Measurements from ENCODE around the gene MRPL34. TPM values are rescaled to one million over a fixed set of nuclear protein-coding genes. Genes with fewer than 3 reads are reported as not detected.
"Not testable (repeated sequence)": the region's sequence is repeated elsewhere in the genome, so short reads cannot be mapped to it uniquely, and the experiment has no call there.

The MRPL34 gene
- total RNA-seq, 1 donor from 2014 or later, result 60.2 TPM

DNA sequence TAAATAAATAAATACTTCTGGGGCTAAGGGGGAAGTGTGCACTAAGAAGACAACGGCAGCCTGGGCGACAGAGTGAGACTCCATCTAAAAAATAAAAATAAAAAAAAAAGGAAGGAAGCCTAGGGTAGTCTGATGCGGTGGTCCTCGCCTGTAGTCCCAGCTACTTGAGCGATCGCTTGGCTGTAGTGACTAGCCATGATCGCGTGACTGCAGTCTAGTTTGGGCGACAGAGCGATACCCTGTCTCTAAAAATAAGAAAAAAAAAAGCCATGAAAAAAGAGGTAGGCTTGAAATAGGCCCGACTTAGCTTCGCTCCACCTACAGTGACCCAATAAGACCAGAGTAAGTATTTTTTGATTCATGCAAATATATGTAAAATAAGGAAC lies 39.1 kb upstream of the MRPL34 start:
- peak overlapping the region; percentile 92 for H3K4me3 Mint-ChIP-seq (ENCODE audit: unreplicated experiment)
- no peaks in the 10 kb centered on the region for H3K9me3 Mint-ChIP-seq (ENCODE audit: unreplicated experiment)
- peaks cover 14% of the 10 kb centered on the region for H3K36me3 Mint-ChIP-seq (ENCODE audit: low read depth, unreplicated experiment)
- DNase-seq (ENCODE audit: low spot score), result no peak
- peak overlapping the region; percentile 89 for H3K27ac Mint-ChIP-seq (ENCODE audit: unreplicated experiment)
- TF ChIP-seq, protein P1, sequence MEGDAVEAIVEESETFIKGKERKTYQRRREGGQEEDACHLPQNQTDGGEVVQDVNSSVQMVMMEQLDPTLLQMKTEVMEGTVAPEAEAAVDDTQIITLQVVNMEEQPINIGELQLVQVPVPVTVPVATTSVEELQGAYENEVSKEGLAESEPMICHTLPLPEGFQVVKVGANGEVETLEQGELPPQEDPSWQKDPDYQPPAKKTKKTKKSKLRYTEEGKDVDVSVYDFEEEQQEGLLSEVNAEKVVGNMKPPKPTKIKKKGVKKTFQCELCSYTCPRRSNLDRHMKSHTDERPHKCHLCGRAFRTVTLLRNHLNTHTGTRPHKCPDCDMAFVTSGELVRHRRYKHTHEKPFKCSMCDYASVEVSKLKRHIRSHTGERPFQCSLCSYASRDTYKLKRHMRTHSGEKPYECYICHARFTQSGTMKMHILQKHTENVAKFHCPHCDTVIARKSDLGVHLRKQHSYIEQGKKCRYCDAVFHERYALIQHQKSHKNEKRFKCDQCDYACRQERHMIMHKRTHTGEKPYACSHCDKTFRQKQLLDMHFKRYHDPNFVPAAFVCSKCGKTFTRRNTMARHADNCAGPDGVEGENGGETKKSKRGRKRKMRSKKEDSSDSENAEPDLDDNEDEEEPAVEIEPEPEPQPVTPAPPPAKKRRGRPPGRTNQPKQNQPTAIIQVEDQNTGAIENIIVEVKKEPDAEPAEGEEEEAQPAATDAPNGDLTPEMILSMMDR (IDR thresholded peaks at IDR 0.05; ENCODE audit: unreplicated experiment), result no peak
- H3K4me1 Mint-ChIP-seq (ENCODE audit: unreplicated experiment), result peaks cover 31% of the 10 kb centered on the region
- peaks cover 17% of the 10 kb centered on the region for H3K27me3 Mint-ChIP-seq (ENCODE audit: unreplicated experiment)

DNA sequence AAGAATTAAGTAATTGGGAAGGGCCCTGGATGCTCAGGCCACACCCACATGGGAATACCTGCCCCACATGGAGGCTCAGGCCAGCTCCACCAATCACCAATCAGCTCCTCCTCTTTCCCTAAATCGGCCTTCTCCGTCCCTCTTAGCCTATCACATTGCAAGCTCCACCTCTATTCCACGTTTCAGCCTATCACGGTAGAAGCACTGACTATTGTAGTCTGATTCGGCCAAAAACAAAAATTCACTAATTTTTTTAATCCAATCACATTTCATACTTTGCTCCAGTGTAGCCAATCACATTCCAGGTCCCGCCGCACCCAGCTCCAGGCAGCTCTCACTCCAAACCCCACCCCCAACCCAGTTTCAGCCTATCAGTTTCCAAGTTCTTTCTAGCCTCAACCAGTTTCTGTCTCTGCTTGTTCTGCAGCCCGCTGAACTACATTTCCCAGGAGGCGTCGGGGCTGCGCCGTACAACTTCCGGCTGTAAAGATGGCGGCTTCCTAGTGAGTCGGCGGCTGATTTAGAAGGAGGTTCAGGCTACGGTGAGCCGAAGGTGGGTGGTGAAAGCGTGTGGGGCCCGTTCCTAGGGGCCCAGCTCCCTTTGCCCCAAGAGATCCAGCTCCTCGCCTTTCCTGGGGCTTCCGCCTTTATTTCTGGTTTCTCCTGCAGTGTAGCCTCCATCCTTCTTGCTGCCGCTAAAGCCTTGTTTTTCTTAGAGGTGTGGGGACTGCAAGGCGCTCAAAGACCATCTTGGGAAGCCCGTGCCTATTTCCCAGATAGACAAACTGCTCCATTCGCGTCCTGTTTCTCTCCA lies 38.5 kb upstream of the MRPL34 start, which contains the start of gene BABAM1:
Gene BABAM1 (plus strand): TSS at position 469 of the 814 bp plus-strand sequence. CDS start 1,364 bp downstream, outside the sequence.
- peak; percentile 91 for DNase-seq (ENCODE audit: low spot score)
- peak within 1 kb of the TSS; percentile 89 for H3K27ac Mint-ChIP-seq (ENCODE audit: unreplicated experiment)
- H3K9me3 Mint-ChIP-seq (ENCODE audit: unreplicated experiment), result no peaks in the 10 kb centered on the region
- peaks cover 17% of the 10 kb centered on the region for H3K27me3 Mint-ChIP-seq (ENCODE audit: unreplicated experiment)
- peak within 1 kb of the TSS; percentile 92 for H3K4me3 Mint-ChIP-seq (ENCODE audit: unreplicated experiment)
- TF ChIP-seq, protein P1 (IDR thresholded peaks at IDR 0.05; ENCODE audit: unreplicated experiment), result no peak
- peaks cover 14% of the 10 kb centered on the region for H3K36me3 Mint-ChIP-seq (ENCODE audit: low read depth, unreplicated experiment)
- H3K4me1 Mint-ChIP-seq (ENCODE audit: unreplicated experiment), result peaks cover 30% of the 10 kb centered on the region

DNA sequence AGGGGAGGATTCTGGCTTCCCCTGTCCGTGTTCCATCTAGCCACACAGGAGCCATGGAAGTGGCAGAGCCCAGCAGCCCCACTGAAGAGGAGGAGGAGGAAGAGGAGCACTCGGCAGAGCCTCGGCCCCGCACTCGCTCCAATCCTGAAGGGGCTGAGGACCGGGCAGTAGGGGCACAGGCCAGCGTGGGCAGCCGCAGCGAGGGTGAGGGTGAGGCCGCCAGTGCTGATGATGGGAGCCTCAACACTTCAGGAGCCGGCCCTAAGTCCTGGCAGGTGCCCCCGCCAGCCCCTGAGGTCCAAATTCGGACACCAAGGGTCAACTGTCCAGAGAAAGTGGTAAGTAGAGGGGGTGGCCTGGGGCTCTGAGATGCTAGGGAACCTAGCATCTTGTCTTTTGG lies 36.9 kb upstream of the MRPL34 start:
- peaks cover 11% of the 10 kb centered on the region for H3K27me3 Mint-ChIP-seq (ENCODE audit: unreplicated experiment)
- H3K4me3 Mint-ChIP-seq (ENCODE audit: unreplicated experiment), result peak overlapping the region; percentile 92
- H3K27ac Mint-ChIP-seq (ENCODE audit: unreplicated experiment), result no peak overlapping the region
- no peak for DNase-seq (ENCODE audit: low spot score)
- TF ChIP-seq, protein P1 (IDR thresholded peaks at IDR 0.05; ENCODE audit: unreplicated experiment), result no peak
- H3K9me3 Mint-ChIP-seq (ENCODE audit: unreplicated experiment), result no peaks in the 10 kb centered on the region
- peaks cover 17% of the 10 kb centered on the region for H3K4me1 Mint-ChIP-seq (ENCODE audit: unreplicated experiment)
- peaks cover 14% of the 10 kb centered on the region for H3K36me3 Mint-ChIP-seq (ENCODE audit: low read depth, unreplicated experiment)

DNA sequence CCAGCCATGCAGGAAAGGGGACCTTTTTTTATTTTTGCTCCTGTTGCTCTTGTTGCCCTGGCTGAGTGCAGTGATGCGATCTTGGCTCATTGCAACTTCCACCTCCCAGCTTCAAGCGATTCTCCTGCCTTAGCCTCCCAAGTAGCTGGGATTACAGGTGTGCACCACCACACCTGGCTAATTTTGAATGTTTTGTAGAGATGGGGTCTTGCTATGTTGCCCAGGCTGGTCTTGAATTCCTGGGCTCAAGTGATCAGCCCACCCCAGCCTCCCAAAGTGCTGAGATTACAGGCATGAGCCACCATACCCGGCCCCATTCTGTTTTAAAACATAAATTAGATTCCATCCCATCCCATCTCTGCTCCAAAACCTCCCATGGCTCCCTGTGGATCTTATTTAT lies 30.8 kb upstream of the MRPL34 start:
- peaks cover 36% of the 10 kb centered on the region for H3K36me3 Mint-ChIP-seq (ENCODE audit: low read depth, unreplicated experiment)
- not testable (repeated sequence) for H3K4me1 Mint-ChIP-seq (ENCODE audit: unreplicated experiment); H3K27ac Mint-ChIP-seq (ENCODE audit: unreplicated experiment); H3K27me3 Mint-ChIP-seq (ENCODE audit: unreplicated experiment); H3K4me3 Mint-ChIP-seq (ENCODE audit: unreplicated experiment); H3K9me3 Mint-ChIP-seq (ENCODE audit: unreplicated experiment); DNase-seq (ENCODE audit: low spot score)

DNA sequence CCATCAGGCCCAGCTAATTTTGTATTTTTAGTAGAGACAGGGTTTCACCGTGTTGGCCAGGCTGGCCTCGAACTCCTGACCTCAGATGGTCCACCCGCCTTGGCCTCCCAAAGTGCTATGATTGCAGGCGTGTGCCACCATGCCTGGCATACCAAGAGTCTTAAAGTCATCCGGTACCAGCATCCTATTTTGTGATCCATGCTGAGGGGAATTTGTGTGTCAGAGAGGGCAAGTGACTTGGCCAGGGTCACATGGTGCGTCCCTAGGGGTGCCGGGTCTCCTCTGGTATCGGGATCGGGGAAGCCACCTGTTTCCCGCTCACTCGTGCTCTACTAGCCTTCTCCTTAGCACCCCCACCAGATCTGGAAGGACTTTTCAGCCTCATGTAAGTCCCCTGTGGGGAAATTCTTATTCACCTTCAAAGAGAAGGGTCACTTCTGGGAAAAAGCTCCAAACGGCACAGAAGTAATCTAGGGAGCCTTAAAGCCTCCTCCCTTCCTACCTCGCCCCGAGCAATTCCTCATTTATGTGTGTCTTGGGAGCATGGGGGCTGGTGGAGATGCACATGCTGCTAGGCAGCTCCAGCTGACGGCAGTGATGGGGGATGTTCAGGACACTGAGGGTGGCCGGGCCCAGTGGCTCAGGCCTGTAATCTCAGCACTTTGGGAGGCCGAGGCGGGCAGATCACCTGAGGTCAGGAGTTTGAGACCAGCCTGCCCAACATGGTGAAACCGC lies 30.1 kb upstream of the MRPL34 start:
- Mint-ChIP-seq H3K27ac (ENCODE audit: unreplicated experiment) (no peak overlapping the region), H3K36me3 (ENCODE audit: low read depth, unreplicated experiment) (peaks cover 33% of the 10 kb centered on the region), H3K27me3 (ENCODE audit: unreplicated experiment) (peaks cover 1% of the 10 kb centered on the region), H3K9me3 (ENCODE audit: unreplicated experiment) (no peaks in the 10 kb centered on the region), H3K4me1 (ENCODE audit: unreplicated experiment) (no peaks in the 10 kb centered on the region), H3K4me3 (ENCODE audit: unreplicated experiment) (peak overlapping the region; percentile 27)
- TF ChIP-seq, protein P1 (IDR thresholded peaks at IDR 0.05; ENCODE audit: unreplicated experiment), result no peak
- no peak for DNase-seq (ENCODE audit: low spot score)
